ENCODE measurements around the gene FAM110D.

FAM110D gene

DNA sequence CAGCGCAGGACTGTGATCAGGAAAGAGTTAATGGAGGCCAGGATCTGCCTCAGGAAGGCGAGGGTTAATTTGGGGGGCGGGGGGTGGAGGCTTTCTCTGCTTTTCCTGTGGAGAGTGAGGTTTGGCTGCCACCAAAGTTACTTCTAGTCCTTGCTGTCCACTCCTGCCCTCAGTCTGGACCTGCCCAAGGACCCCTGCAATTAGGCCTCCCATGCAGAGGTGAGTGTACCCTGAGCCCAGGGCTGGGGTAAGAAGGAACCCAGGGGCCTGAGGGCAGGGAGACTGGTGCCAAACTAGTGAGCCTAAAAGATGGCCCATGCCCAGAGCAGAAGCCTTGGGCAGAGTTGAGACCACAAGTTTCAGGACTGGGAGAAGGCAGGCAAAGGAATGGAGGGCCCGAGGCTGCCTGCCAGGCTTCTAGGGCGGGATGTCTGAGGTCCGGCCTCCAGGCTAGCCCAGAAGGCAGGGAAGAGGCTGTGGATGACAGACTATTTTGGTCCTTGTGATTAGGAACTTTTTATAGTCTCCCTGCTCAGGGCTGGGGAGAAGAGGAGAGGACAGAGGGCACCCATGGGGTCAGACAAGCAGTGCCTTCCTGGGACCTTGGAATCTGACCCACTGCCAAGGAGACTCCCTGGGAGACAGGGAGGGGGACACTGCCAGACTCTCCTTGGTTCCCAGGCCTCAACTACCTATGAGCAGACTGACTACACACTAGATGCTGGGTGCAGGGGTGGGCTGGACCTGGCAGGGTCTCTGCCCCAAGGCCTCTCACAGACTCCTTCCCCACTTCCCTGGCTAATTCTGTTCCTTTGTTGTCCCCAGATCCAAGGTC lies at the start of gene FAM110D:
FAM110D (plus strand) TSS at position 172 of the 835 bp plus-strand sequence. CDS start 2,213 bp downstream, outside the sequence.
- DNase-seq, result no peak

DNA sequence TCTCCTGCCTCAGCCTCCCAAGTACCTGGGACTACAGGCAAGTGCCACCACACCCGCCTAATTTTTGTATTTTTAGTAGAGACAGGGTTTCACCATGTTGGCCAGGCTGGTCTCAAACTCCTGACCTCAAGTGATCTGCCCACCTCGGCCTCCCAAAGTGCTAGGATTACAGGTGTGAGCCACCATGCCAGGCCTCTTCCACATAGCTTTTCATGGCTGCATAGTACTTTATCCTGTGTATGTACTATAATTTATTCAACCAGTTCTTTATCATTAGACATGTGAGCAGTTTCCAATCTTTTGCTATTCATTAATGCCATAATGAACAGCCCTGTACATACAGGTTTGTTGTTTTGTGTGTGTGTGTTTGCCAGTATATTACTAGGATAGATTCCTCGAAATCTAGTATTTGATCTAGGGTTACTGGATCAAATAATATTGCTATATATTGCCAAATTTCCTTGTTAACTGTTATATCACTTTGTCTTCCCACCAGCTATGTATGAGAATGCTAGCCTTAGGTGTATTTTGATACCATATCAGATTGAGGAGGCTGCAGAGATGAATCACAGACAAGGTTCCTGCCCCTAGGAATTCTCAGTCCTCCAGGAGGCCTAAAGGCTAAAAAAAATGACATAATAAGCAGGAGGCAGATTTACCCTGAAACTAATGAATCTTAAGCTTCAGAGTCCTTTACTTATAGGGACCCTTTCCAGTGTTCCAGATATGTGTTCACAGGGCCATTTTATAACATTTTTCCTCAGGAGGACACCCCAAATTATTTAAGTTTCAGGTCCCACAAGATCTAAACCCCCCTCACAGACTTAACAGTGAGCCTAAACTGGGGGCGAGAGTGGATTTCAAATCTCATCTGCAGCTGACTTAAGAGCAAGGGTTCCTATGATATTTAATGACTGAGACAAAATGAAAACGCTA lies 49.4 kb upstream of the FAM110D start:
- no peak for DNase-seq

GRCh38 chr1:26110731-26111529 lies 47.9 kb upstream of the FAM110D start:
- DNase-seq, result no peak

DNA sequence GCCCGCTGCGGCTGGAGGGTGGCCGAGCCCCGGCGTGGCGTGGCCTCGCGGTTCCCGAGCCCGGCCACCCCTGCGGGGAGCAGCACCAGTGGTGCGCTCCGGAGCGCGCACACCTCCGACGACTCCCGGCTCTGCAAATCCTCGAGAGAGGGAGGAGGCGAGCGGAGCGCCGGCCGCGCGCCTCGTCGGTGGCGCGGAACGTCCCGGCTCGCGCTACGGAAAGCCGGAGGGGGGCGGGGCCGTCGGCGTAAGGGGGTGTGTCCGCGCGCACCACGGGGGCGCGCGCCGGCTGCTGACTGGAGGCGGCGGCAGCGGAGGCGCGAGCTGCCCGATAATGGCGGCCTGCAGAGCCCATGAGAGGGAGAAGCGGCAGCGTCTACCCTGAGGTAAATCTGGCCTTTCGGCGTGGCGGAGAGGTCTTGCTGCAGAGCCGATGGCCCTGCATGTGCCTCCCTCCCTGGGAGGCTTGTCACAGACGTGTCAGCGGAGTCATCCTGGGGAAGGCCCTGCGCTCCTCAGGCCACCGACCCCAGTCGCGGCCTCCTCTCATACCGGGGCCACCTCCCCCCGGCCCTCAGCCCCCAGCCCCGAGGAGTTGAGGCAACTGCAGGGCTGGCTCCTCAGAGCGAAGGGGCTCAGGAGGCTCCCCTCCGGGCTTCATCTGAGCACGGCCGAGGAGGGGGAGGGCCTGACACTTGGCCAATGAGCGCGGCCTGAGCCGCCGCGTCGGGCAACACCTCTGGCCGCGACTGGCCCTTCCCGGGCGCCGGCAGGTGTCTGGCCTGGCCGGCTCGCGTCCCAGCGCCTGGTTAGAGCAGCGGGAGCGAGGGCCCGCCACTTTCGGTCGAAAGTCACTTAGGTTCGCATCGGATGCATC lies 47.1 kb upstream of the FAM110D start, which contains the start of gene PDIK1L:
PDIK1L (plus strand) TSS at position 295 of the 877 bp plus-strand sequence. CDS start 2,485 bp downstream, outside the sequence.
- peak; percentile 66 for DNase-seq

DNA sequence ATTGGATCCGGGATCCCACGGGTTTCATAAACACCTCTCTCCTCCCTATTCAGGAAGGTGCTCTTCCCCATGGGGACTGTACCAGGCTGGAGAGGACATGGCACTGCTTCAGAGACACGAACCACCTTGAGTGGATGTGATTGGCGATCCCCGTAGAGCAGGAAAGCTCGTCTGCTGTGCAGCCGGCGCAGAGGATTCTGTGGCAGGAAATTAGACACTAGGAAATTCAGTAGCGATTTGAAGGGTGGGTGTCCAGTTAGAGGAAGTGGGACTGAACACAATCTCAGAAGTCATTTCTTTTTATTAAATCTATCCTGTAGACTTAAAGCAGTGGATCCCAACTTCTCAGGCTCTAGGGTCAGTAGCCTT lies 46.5 kb upstream of the FAM110D start:
- DNase-seq, result no peak

GRCh38 chr1:26114165-26114927 lies 44.5 kb upstream of the FAM110D start:
- no peak for DNase-seq

- no peak for DNase-seq
These were observed 38.8 kb upstream of the FAM110D start for GRCh38 chr1:26119892-26120608.

DNA sequence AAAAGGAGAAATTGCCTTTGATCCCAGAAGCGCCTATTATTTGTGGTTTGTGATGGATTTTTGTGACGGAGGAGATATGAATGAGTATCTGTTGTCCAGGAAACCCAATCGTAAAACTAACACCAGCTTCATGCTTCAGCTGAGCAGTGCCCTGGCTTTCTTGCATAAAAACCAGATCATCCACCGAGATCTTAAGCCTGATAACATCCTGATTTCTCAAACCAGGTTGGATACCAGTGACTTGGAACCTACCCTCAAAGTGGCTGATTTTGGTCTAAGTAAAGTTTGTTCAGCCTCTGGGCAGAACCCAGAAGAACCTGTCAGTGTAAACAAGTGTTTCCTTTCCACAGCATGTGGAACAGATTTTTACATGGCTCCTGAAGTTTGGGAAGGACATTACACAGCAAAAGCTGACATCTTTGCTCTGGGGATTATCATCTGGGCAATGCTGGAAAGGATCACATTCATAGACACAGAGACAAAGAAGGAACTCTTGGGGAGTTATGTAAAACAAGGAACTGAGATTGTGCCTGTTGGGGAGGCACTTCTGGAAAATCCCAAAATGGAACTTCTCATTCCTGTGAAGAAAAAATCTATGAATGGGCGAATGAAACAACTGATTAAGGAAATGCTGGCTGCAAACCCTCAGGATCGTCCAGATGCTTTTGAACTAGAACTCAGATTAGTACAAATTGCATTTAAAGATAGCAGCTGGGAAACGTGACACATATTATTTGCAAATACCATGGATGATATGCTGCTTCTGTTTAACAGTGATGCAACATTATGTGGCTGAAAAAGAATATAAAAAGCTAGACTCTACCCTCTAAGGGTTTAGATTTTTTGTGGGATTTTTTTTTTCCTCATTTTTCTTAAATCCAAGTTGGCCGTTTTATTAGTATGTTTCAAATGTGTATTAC lies 36.8 kb upstream of the FAM110D start:
- DNase-seq, result no peak

GRCh38 chr1:26122988-26123973 lies 35.6 kb upstream of the FAM110D start:
- DNase-seq, result no peak

DNA sequence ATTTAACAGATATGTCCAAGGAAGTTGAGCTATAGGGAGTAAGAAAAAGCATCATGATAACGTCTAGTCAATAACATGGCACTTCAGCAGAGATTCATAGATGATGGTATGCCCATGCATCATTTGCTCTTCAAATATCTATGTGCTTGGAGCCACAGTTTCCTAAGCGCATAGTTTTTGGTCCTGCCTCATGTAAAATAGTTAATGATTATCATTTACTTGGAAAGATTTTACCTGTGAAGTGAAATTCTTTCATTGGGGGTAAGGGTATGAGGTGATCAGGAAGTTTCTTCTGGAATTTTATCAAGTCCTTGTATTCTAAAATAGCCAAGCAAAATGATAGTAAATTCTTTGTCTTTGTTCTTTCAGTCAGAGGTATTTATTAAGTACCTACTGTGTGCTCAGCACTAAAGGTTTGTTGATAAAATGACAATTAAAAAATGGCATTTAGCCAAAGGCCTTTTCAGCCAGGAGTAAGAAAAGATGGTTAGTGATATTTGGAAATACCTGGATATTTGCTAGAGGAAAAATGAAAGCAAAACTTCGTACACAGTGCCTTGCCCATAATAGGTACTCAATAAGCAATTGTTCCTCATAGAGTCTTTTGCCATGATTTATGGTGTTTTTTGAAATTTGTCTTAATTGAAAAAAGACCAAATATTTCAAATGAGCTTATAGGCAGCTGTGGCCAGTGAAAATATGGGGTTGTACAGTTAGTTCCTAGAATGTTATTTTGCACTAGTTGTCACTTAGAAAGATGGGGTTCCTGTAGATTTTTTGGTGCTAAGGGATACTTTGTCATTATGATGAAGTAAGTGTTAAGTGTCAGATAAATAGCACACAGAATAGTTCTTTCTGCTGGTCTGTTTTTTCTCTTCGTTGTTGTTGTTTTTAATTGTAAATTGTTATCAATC lies 34.2 kb upstream of the FAM110D start:
- DNase-seq, result no peak

GRCh38 chr1:26125382-26125781 lies 33.5 kb upstream of the FAM110D start:
- DNase-seq, result no peak

- DNase-seq, result no peak
These were observed 32.9 kb upstream of the FAM110D start for GRCh38 chr1:26125946-26126320.

DNA sequence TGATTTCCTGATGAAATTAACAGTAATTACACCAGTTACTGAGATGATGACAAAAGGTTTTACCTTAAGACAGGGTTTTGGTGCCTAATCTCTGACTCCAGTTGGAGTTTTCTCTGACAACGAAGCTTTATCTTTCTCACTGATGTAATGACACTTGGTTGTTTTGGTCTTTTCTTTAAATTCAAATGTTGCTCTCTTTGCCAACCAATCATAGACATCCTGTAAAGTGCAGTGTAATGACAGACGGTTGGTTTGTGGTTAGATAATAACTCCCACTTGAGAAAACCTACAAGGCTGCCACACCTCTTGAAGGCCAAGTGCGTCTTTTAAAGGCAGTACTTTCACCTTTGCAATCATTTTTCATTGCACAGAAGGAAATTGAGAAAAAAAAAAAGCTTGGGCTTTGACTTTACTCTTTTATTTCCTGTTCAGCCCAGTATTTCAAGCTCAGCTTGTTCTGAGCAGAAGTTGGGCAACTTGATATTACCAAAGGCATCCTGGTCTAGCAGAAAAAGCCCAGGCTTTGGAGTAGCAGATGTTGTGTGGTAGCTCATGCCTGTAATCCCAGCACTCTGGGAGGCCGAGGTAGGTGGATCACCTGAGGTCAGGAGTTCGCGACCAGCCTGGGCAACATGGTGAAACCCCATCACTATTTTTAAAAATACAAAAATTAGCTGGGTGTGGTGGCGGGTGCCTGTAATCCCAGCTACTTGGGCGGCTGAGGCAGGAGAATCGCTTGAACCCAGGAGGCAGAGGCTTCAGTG lies 32.4 kb upstream of the FAM110D start:
- DNase-seq, result peak; percentile 74

GRCh38 chr1:26127235-26128163 lies 31.4 kb upstream of the FAM110D start:
- DNase-seq, result no peak

DNA sequence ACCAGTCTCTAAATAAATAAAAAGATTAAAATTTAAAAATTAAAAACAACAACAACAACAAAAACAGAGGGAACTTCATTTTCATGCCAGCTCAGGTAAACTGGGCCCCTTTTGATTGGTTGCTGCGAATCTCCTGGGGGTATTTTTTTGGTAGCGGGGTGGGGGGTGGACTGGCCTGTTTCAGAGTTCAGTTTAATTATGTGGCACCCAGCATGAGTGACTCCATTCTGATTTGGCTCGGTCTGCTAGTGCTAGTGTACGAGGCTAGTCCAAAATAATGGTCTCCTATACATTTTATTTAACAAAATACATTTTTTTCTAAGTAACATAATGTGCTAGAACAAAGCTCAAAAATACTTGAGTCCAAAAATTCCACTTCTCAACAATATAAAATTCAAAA lies 29.1 kb upstream of the FAM110D start:
- no peak for DNase-seq
